Pancreas (tissue), 10 donors: Measurements from ENCODE around the gene KCNH6. TPM values are rescaled to one million over a fixed set of nuclear protein-coding genes. Genes with fewer than 3 reads are reported as not detected.

Experiments used
- ATAC-seq, 4 donors: fragments of 200-7000 bp; cut with Tn5 transposase; one replicate each; pipeline versions ENCODE4 v1.8.0 to v1.9.1; 2020; ENCODE audit warnings: mild to moderate bottlenecking in 4 of 4, moderate library complexity in 4 of 4
- DNase-seq, 6 donors: peaks; one replicate each; pipeline ENCODE4 v3.0.0-alpha.2; 2020
- FAIRE-seq: peaks from 2 replicates; lab custom pipeline; 2012; peaks lifted over from hg19 to GRCh38; lab: Jason Lieb, UNC
- H3K27ac ChIP-seq, 4 donors: fragments of 200-600 bp; sonication (generic); 1 replicate in 3 of 4; 2 replicates in 1 of 4; pipeline versions ENCODE4 v1.5.0 to v1.8.0; 2020
- H3K27me3 ChIP-seq, 4 donors: fragments of 200-600 bp; one replicate each; pipeline ENCODE4 v1.8.0; 2021
- H3K36me3 ChIP-seq, 3 donors: fragments of 200-600 bp; sonication (generic) in 1 of 3; one replicate each; pipeline versions ENCODE4 v1.5.0 to v1.8.0; 2020 to 2021
- H3K4me1 ChIP-seq, 3 donors: fragments of 200-600 bp; one replicate each; pipeline ENCODE4 v1.8.0; 2021
- H3K4me3 ChIP-seq, 4 donors: fragments of 200-600 bp; sonication (generic) in 2 of 4; one replicate each; pipeline versions ENCODE4 v1.5.0 to v1.8.0; 2020 to 2021
- H3K9me3 ChIP-seq, 4 donors: fragments of 200-600 bp; one replicate each; pipeline ENCODE4 v1.8.0; 2021
- CTCF ChIP-seq, 4 donors: fragments of 200-600 bp; sonication (generic) in 3 of 4; IDR thresholded peaks; one replicate each; pipeline versions ENCODE4 v1.5.0 to v1.8.0; 2021; ENCODE audit warnings: antibody characterized with exemption in 4 of 4
- WGBS, 2 donors: extraction: QIAGEN DNeasy Blood & Tissue Kit; methylation state at CpG; one replicate each; pipeline ENCODE4 v1.1.7; 2013; 5-methylcytosine and 5-hydroxymethylcytosine counted together
- intact Hi-C, 3 donors: fragments of 100-400 bp; cut with DNase I; formaldehyde crosslinking; loops; one replicate each; pipeline versions ENCODE4 v1.11.1 to v1.14.2; 2022
- polyA plus RNA-seq, 2 donors: library from polyadenylated mRNA; stranded (reverse); fragments of 200-250 nt; gene quantifications; one replicate each; pipeline ENCODE4 v1.2.3, GENCODE V29; 2013
- total RNA-seq, 6 donors: library from RNA; stranded (reverse); fragmentation: NEBNext Ultra II Directional in 4 of 6; extraction: Animal tissue kit (Norgen Biotek cat#: 25700) in 4 of 6; gene quantifications; one replicate each; pipeline versions ENCODE4 v1.2.1 to v1.2.4, GENCODE V29; 2021 to 2023
- donor health status: healthy with polysubstance abuse.
- donor health status: DM: no; HTN: no; CAD: no; lungs with moderate emphysema.
- donor health status: DM: no; HTN: no; CAD: no.
- donor health status: control.
- donor health status: control.
- donor health status: Bipolar disorder and iron deficiency.
- donor health status: DM: yes; HTN: yes; CAD: no.
- donor health status: DM: no; HTN: no; CAD: no.
- donor health status: DM: no; HTN: no; CAD: no.
- donor health status: DM: yes; HTN: yes; CAD: no.

KCNH6 gene
- total and polyA plus RNA-seq, 8 donors, result 0.35 to 12.5 (median 0.95) TPM

DNA sequence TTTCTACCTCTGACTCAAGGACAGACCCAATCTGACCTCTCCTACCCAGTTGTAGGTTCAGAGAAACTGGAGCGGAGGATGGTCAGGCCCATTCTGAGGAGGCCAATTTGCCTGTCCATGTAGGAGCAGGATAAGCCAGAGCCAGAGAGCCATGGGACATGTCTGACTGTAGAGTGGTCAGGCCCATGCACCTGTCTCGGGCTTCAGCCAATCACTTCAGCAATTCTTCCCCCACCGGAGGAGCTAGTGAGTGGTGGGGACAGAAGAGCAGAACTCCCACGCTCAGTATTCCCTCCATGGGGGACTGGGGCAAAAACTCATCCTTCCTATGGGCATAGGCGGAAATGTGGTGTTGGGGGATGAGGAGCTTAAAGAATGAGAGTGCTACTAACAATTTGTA, 41.4 kb downstream of the KCNH6 start:
- TF ChIP-seq CTCF (IDR thresholded peaks at IDR 0.05), result no peak
- WGBS, 2 donors, result 97% methylated on average over 5 of the region's 5 CpGs
- Histone ChIP-seq H3K9me3 (no peaks in the 10 kb centered on the region), H3K4me1 (peaks cover 0 to 6% (median 6%) of the 10 kb centered on the region in 3 donors), H3K27me3 (no peaks in the 10 kb centered on the region), H3K4me3 (no peak overlapping the region), H3K36me3 (no peaks in the 10 kb centered on the region), H3K27ac (no peak overlapping the region)
- intact Hi-C loops, result no loop called here
- ATAC-seq (no peak), FAIRE-seq (no peak), DNase-seq (no peak)

DNA sequence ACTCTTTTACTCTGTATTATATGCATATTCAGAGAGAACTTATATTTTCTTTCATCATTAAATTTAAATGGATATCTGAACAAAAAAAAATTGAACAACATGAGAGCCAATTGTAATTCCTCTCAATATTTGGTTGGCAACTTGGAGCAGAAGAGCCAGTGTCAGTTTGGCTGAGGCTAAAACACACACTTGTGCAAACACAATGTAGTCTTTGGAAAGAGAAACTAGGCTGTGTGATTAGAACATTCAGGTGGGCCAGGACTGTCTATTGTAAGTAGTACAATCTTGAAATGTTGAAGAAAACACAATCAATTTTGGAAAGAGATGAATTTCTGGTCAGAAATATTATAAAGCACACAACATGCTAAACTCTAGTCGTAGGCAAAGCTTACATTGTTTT, 44.1 kb downstream of the KCNH6 start:
- ATAC-seq, result no peak
- no peak for TF ChIP-seq CTCF (IDR thresholded peaks at IDR 0.05)

DNA sequence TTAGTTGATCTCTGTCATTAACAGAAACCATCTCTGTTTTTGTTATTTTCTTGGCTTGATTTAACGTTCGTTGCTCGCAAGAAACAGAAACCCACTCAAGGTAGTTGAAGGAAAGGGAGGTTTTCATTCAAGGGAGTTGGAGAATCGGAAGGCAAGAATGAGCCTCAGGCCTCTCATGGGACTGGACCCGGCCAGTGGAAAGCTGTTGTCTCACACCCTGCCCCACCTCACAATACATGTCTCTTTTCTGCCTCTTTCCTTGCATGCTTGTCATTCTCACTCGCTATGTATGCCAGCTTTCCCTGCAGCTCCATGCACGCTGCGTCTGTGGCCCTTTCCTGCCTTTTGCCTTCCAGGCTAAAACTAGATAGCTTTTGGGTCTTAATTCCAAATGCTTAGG, 45.4 kb downstream of the KCNH6 start:
- Histone ChIP-seq H3K27ac (no peak overlapping the region), H3K9me3 (no peaks in the 10 kb centered on the region)

More for the DNA sequence above, 44.1 kb downstream of the KCNH6 start:
- intact Hi-C loops, result no loop called here
- Histone ChIP-seq H3K4me3 (no peak overlapping the region), H3K9me3 (no peaks in the 10 kb centered on the region), H3K4me1 (no peaks in the 10 kb centered on the region), H3K27ac (no peak overlapping the region), H3K36me3 (no peaks in the 10 kb centered on the region), H3K27me3 (no peaks in the 10 kb centered on the region)
- no peak for DNase-seq
- FAIRE-seq, result no peak
- 90 to 96% methylated on average over 1 of the region's 1 CpG for WGBS, 2 donors

GRCh38 chr17:63571632-63572310, 48.6 kb downstream of the KCNH6 start:
- ATAC-seq (no peak), DNase-seq (no peak), FAIRE-seq (no peak)
- no peaks in the 10 kb centered on the region for H3K36me3 ChIP-seq
- no peak for TF ChIP-seq CTCF (IDR thresholded peaks at IDR 0.05)
- no peaks in the 10 kb centered on the region for H3K9me3 ChIP-seq
- H3K27me3 ChIP-seq, result no peaks in the 10 kb centered on the region
- no peak overlapping the region for H3K27ac ChIP-seq
- H3K4me1 ChIP-seq, result no peaks in the 10 kb centered on the region
- WGBS, 2 donors, result 88 to 92% methylated on average over 1 of the region's 1 CpG
- no peak overlapping the region for H3K4me3 ChIP-seq
- intact Hi-C loops, result no loop called here

More for the DNA sequence above, 45.4 kb downstream of the KCNH6 start:
- FAIRE-seq (no peak), ATAC-seq (no peak), DNase-seq (no peak)
- WGBS, 2 donors, result 86% methylated on average over 8 of the region's 8 CpGs
- Histone ChIP-seq H3K4me1 (no peaks in the 10 kb centered on the region), H3K27me3 (no peaks in the 10 kb centered on the region), H3K4me3 (no peak overlapping the region), H3K36me3 (no peaks in the 10 kb centered on the region)
- no peak for TF ChIP-seq CTCF (IDR thresholded peaks at IDR 0.05)
- intact Hi-C loops, result no loop called here

- no peak for TF ChIP-seq CTCF (IDR thresholded peaks at IDR 0.05)
- FAIRE-seq, result no peak
These were observed 50.5 kb downstream of the KCNH6 start for GRCh38 chr17:63573634-63574033.

More at GRCh38 chr17:63573634-63574033, 50.5 kb downstream of the KCNH6 start:
- 81 to 86% methylated on average over 5 of the region's 5 CpGs for WGBS, 2 donors
- Histone ChIP-seq H3K27ac (no peak overlapping the region), H3K4me1 (no peaks in the 10 kb centered on the region), H3K27me3 (no peaks in the 10 kb centered on the region), H3K4me3 (no peak overlapping the region), H3K9me3 (no peaks in the 10 kb centered on the region), H3K36me3 (no peaks in the 10 kb centered on the region)
- intact Hi-C loops, result no loop called here
- DNase-seq, result no peak
- ATAC-seq, result peak in 1 of 4 donors; percentile 14
